NCI-H526 (cell line): ENCODE data around the gene PSME3.
"Not testable (repeated sequence)": the region's sequence is repeated elsewhere in the genome, so short reads cannot be mapped to it uniquely, and the experiment has no call there.

Experiments
- DNase-seq, 2 experiments: peaks; one replicate each; lab custom pipeline; 2025; lab: John Stamatoyannopoulos, UW

Gene PSME3

GRCh38 chr17:42850954-42851353 is 17.8 kb downstream of the PSME3 start, which contains the start of gene AOC3:
AOC3 (plus strand) TSS chr17:42851199; CDS start chr17:42851344, 145 bp downstream.
- DNase-seq, result no peak

GRCh38 chr17:42851371-42852240 is 18.4 kb downstream of the PSME3 start:
- DNase-seq, result not testable (repeated sequence)

GRCh38 chr17:42852351-42852750 is 19.2 kb downstream of the PSME3 start:
- no peak for DNase-seq

GRCh38 chr17:42853004-42853403 is 19.8 kb downstream of the PSME3 start:
- no peak for DNase-seq

GRCh38 chr17:42853597-42853967 is 20.4 kb downstream of the PSME3 start:
- DNase-seq, result no peak

- DNase-seq, result no peak
Measured at GRCh38 chr17:42853968-42854790, 21.0 kb downstream of the PSME3 start.

GRCh38 chr17:42855048-42855596 is 21.9 kb downstream of the PSME3 start:
- no peak for DNase-seq

GRCh38 chr17:42856093-42856492 is 22.9 kb downstream of the PSME3 start:
- DNase-seq, result not testable (repeated sequence)

- not testable (repeated sequence) for DNase-seq
Measured at GRCh38 chr17:42856516-42856915, 23.3 kb downstream of the PSME3 start.

GRCh38 chr17:42857389-42857788 is 24.2 kb downstream of the PSME3 start:
- DNase-seq, result no peak

- DNase-seq, result no peak
Measured at GRCh38 chr17:42865638-42866094, 32.5 kb downstream of the PSME3 start.

GRCh38 chr17:42866216-42866615 is 33.0 kb downstream of the PSME3 start:
- no peak for DNase-seq

GRCh38 chr17:42866631-42867575 is 33.7 kb downstream of the PSME3 start:
- DNase-seq, result no peak

GRCh38 chr17:42867694-42868261 is 34.6 kb downstream of the PSME3 start:
- not testable (repeated sequence) for DNase-seq

- no peak for DNase-seq
Measured at GRCh38 chr17:42868338-42868737, 35.1 kb downstream of the PSME3 start.

GRCh38 chr17:42871647-42872046 is 38.5 kb downstream of the PSME3 start:
- DNase-seq, result no peak

GRCh38 chr17:42872251-42872965 is 39.2 kb downstream of the PSME3 start:
- DNase-seq, result no peak

GRCh38 chr17:42873315-42873714 is 40.1 kb downstream of the PSME3 start:
- DNase-seq, result no peak

GRCh38 chr17:42873932-42874695 is 40.9 kb downstream of the PSME3 start:
- not testable (repeated sequence) for DNase-seq

- no peak for DNase-seq
Measured at GRCh38 chr17:42877037-42877436, 43.8 kb downstream of the PSME3 start.
